Activated T-helper 17 cell treated with anti-CD3 and anti-CD28 coated beads, Interleukin-2, amount 50 U/mL, for 72 hours (primary cell): ENCODE data around the gene GPRIN2. TPM values are rescaled to one million over a fixed set of nuclear protein-coding genes. Genes with fewer than 3 reads are reported as not detected.

Experiments
- ATAC-seq: fragments of 150-1000 bp; cut with Tn5 transposase; replicated peaks from 2 replicates; pipeline ENCODE4 v1.10.0; 2021; ENCODE audit warnings: mild to moderate bottlenecking, moderate library complexity
- H3K27ac Mint-ChIP-seq: one replicate; pipeline ENCODE4 v1.8.0; 2022; ENCODE audit warnings: mixed read lengths
- H3K27me3 Mint-ChIP-seq: one replicate; pipeline ENCODE4 v1.8.0; 2022; ENCODE audit warnings: mixed read lengths
- H3K36me3 Mint-ChIP-seq: one replicate; pipeline ENCODE4 v1.8.0; 2022; ENCODE audit warnings: low read depth, mild to moderate bottlenecking, mixed read lengths
- H3K4me1 Mint-ChIP-seq: one replicate; pipeline ENCODE4 v1.8.0; 2022; ENCODE audit warnings: mixed read lengths
- H3K4me3 Mint-ChIP-seq: one replicate; pipeline ENCODE4 v1.8.0; 2022; ENCODE audit warnings: mild to moderate bottlenecking, mixed read lengths
- H3K9me3 Mint-ChIP-seq: one replicate; pipeline ENCODE4 v1.8.0; 2022; ENCODE audit warnings: mixed read lengths
- total RNA-seq, 2 donors: library from RNA; stranded (reverse); gene quantifications; one replicate each; pipeline ENCODE4 v1.2.3, GENCODE V29; 2022

The GPRIN2 gene
- total RNA-seq, 2 donors from 2014 or later = not detected

DNA sequence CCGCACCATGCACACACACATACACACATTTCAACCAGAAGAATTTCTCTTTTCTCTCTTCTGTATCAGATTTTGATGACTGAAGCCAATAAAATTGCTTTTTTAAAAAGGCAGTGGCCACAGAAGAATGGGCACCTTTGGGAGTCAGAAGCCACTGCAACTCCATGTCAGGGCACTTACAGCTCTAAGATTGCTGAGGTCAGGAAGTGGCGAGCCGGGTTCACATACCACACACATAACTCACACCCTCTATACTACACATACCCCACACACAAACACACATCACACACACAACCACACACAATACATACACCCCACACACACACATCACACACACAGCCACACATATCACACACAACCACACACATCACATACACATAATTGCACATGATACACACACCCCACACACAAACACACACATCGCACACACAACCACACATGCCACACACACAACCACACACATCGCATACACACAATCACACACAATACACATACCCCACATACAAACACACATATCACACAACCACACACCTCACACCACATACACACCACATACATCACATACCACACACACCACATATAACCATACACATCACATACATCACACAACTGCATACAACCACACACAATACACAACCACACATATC is 31.2 kb downstream of the GPRIN2 start:
- Mint-ChIP-seq H3K4me3 (no peak overlapping the region), H3K36me3 (no peaks in the 10 kb centered on the region), H3K4me1 (no peaks in the 10 kb centered on the region), H3K27ac (no peak overlapping the region), H3K27me3 (no peaks in the 10 kb centered on the region), H3K9me3 (no peaks in the 10 kb centered on the region)
- ATAC-seq = peak; percentile 13

GRCh38 chr10:46524472-46525176 is 31.8 kb downstream of the GPRIN2 start:
- no peak overlapping the region for H3K27ac Mint-ChIP-seq
- no peaks in the 10 kb centered on the region for H3K9me3 Mint-ChIP-seq
- H3K4me1 Mint-ChIP-seq = no peaks in the 10 kb centered on the region
- ATAC-seq = no peak
- H3K27me3 Mint-ChIP-seq = no peaks in the 10 kb centered on the region
- H3K36me3 Mint-ChIP-seq = no peaks in the 10 kb centered on the region
- H3K4me3 Mint-ChIP-seq = no peak overlapping the region

GRCh38 chr10:46523962-46524471 is 32.4 kb downstream of the GPRIN2 start:
- H3K4me3 Mint-ChIP-seq = no peak overlapping the region
- no peaks in the 10 kb centered on the region for H3K27me3 Mint-ChIP-seq
- no peak overlapping the region for H3K27ac Mint-ChIP-seq
- ATAC-seq = no peak
- no peaks in the 10 kb centered on the region for H3K36me3 Mint-ChIP-seq
- no peaks in the 10 kb centered on the region for H3K4me1 Mint-ChIP-seq
- H3K9me3 Mint-ChIP-seq = no peaks in the 10 kb centered on the region

GRCh38 chr10:46523119-46523961 is 33.1 kb downstream of the GPRIN2 start:
- Mint-ChIP-seq H3K27me3 (no peaks in the 10 kb centered on the region), H3K36me3 (no peaks in the 10 kb centered on the region), H3K4me3 (no peak overlapping the region), H3K27ac (no peak overlapping the region), H3K9me3 (no peaks in the 10 kb centered on the region), H3K4me1 (no peaks in the 10 kb centered on the region)
- no peak for ATAC-seq

GRCh38 chr10:46522295-46523118 is 34.0 kb downstream of the GPRIN2 start:
- ATAC-seq = no peak
- Mint-ChIP-seq H3K4me1 (no peaks in the 10 kb centered on the region), H3K27ac (no peak overlapping the region), H3K9me3 (no peaks in the 10 kb centered on the region), H3K36me3 (no peaks in the 10 kb centered on the region), H3K4me3 (no peak overlapping the region), H3K27me3 (no peaks in the 10 kb centered on the region)

- Mint-ChIP-seq H3K36me3 (no peaks in the 10 kb centered on the region), H3K27me3 (no peaks in the 10 kb centered on the region), H3K9me3 (no peaks in the 10 kb centered on the region), H3K4me3 (no peak overlapping the region), H3K27ac (no peak overlapping the region), H3K4me1 (no peaks in the 10 kb centered on the region)
- ATAC-seq = no peak
Observed at GRCh38 chr10:46520941-46521340, 35.5 kb downstream of the GPRIN2 start.

- H3K4me1 Mint-ChIP-seq = no peaks in the 10 kb centered on the region
- no peak for ATAC-seq
- no peak overlapping the region for H3K27ac Mint-ChIP-seq
- H3K27me3 Mint-ChIP-seq = no peaks in the 10 kb centered on the region
- H3K36me3 Mint-ChIP-seq = no peaks in the 10 kb centered on the region
- H3K9me3 Mint-ChIP-seq = no peaks in the 10 kb centered on the region
- no peak overlapping the region for H3K4me3 Mint-ChIP-seq
Observed at GRCh38 chr10:46520381-46520780, 36.1 kb downstream of the GPRIN2 start.

GRCh38 chr10:46518028-46518725 is 38.3 kb downstream of the GPRIN2 start:
- H3K27me3 Mint-ChIP-seq = no peaks in the 10 kb centered on the region
- no peak for ATAC-seq
- no peaks in the 10 kb centered on the region for H3K9me3 Mint-ChIP-seq
- H3K4me1 Mint-ChIP-seq = no peaks in the 10 kb centered on the region
- no peaks in the 10 kb centered on the region for H3K36me3 Mint-ChIP-seq
- no peak overlapping the region for H3K27ac Mint-ChIP-seq
- H3K4me3 Mint-ChIP-seq = no peak overlapping the region

DNA sequence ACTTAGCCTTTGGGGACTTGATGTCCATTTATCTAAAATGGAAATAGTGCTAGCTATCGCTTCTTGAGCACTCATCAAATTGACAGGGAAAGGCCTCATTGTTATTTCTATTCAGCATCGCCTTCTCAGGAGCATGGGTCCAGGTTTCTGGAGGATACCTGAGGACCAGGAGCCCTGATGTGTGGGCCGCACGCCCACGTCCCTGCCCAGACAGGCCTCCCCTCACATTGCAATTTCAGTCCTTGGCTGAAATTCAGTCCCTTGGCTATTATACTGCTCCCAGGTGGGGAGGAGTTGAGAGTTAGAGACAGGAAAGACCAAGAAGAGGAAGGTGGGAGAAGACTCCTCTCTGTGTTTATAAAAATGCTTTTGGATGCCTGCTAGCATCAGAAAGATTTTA is 38.9 kb downstream of the GPRIN2 start:
- no peak for ATAC-seq
- H3K4me3 Mint-ChIP-seq = no peak overlapping the region
- H3K27me3 Mint-ChIP-seq = no peaks in the 10 kb centered on the region
- no peaks in the 10 kb centered on the region for H3K36me3 Mint-ChIP-seq
- no peaks in the 10 kb centered on the region for H3K9me3 Mint-ChIP-seq
- H3K27ac Mint-ChIP-seq = no peak overlapping the region
- no peaks in the 10 kb centered on the region for H3K4me1 Mint-ChIP-seq

DNA sequence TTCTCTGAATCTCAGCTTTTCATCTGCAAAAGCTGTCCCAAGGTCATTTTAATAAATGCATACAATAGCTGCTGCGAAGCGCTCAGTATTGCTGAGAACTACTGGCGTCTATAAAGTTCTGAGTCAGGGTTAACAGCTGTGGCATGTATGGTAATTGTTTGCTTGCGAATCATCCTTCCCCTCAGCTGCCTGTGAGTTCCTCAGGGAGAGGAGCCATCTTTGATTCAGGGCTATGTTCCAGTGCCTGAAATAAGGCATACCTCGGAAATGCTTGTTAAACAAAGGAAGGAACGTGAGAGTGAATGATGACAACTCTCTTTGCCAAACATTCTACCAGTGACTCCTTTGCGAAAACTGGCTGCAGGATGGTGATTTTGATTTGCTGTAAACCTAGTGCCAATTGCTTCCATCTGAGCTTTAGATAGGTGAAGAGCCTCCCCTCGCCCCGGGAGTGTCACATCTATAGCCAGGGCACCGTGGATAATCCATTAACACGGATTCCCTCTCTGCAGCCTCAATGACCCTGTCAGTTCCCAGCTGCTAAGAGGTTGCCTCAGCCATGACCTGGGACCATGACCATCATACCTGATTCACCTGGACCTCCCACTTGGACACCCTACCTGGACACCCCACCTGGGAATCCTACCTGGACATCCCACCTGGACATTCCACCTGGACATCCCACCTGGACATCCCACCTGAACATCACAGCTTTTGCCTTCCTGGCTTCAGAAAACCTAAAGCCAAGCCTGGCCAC is 39.6 kb downstream of the GPRIN2 start:
- no peaks in the 10 kb centered on the region for H3K9me3 Mint-ChIP-seq
- ATAC-seq = no peak
- no peak overlapping the region for H3K4me3 Mint-ChIP-seq
- H3K36me3 Mint-ChIP-seq = no peaks in the 10 kb centered on the region
- H3K4me1 Mint-ChIP-seq = no peaks in the 10 kb centered on the region
- no peak overlapping the region for H3K27ac Mint-ChIP-seq
- H3K27me3 Mint-ChIP-seq = no peaks in the 10 kb centered on the region

GRCh38 chr10:46515793-46516192 is 40.7 kb downstream of the GPRIN2 start:
- H3K27ac Mint-ChIP-seq = no peak overlapping the region
- H3K4me3 Mint-ChIP-seq = no peak overlapping the region
- H3K36me3 Mint-ChIP-seq = no peaks in the 10 kb centered on the region
- ATAC-seq = no peak
- no peaks in the 10 kb centered on the region for H3K4me1 Mint-ChIP-seq
- no peaks in the 10 kb centered on the region for H3K27me3 Mint-ChIP-seq
- no peaks in the 10 kb centered on the region for H3K9me3 Mint-ChIP-seq

GRCh38 chr10:46515366-46515765 is 41.1 kb downstream of the GPRIN2 start:
- Mint-ChIP-seq H3K4me3 (no peak overlapping the region), H3K9me3 (no peaks in the 10 kb centered on the region), H3K4me1 (no peaks in the 10 kb centered on the region), H3K27me3 (no peaks in the 10 kb centered on the region), H3K27ac (no peak overlapping the region), H3K36me3 (no peaks in the 10 kb centered on the region)
- no peak for ATAC-seq

DNA sequence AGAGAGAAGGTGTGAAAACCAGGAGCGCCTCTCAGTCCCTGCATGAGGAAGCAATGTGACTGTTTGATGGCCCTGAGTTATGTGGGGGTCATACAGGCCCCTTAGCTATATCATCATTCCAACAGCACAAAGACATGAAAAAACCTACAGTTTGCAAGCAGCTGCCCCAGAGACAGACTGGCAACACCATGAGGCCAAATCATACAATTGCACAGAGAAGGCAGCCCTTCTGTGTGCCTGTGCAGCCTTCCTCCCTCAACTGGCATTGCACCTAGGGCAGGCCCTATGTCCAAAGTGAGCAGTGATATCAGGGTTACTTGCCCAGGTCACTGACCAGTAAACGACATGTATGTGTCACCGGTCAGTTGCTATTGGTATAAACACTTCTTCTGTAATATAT is 41.6 kb downstream of the GPRIN2 start:
- no peaks in the 10 kb centered on the region for H3K4me1 Mint-ChIP-seq
- no peaks in the 10 kb centered on the region for H3K27me3 Mint-ChIP-seq
- no peaks in the 10 kb centered on the region for H3K9me3 Mint-ChIP-seq
- ATAC-seq = no peak
- no peak overlapping the region for H3K27ac Mint-ChIP-seq
- no peaks in the 10 kb centered on the region for H3K36me3 Mint-ChIP-seq
- no peak overlapping the region for H3K4me3 Mint-ChIP-seq
